GM12891 (cell line): ENCODE results near the gene FREM1.

Experiments
- POLR2A ChIP-seq: IDR thresholded peaks from 2 replicates; pipeline ENCODE4 v1.6.1; 2011; ENCODE audit warnings: low read depth, low read length, control low read depth
- POLR2AphosphoS5 ChIP-seq: IDR thresholded peaks from 2 replicates; pipeline ENCODE4 v1.6.1; 2011; ENCODE audit warnings: low read depth, low read length, control low read depth

- TF ChIP-seq POLR2A (no peak), POLR2AphosphoS5 (no peak)
Measured at GRCh38 chr9:14687042-14687719, 223.0 kb downstream of the FREM1 start.
